Fibroblast of mammary gland (primary cell): ENCODE measurements around the gene CLCN7.

ENCODE experiments used
- DNase-seq: peaks from one replicate; pipeline ENCODE4 v3.0.0-alpha.2; 2010; ENCODE audit warnings: low read depth
- H3K4me3 ChIP-seq: 2 replicates; pipeline ENCODE4 v1.5.1; 2011; ENCODE audit warnings: low read depth, mild to moderate bottlenecking, low read length, moderate library complexity; ENCODE audit not compliant: control insufficient read depth
- TF ChIP-seq, protein P1 (sequence below): conservative IDR thresholded peaks from 2 replicates; pipeline ENCODE4 v1.5.1; 2011; ENCODE audit warnings: low read depth, low read length, inconsistent platforms; ENCODE audit not compliant: control insufficient read depth, insufficient read depth

CLCN7 gene

DNA sequence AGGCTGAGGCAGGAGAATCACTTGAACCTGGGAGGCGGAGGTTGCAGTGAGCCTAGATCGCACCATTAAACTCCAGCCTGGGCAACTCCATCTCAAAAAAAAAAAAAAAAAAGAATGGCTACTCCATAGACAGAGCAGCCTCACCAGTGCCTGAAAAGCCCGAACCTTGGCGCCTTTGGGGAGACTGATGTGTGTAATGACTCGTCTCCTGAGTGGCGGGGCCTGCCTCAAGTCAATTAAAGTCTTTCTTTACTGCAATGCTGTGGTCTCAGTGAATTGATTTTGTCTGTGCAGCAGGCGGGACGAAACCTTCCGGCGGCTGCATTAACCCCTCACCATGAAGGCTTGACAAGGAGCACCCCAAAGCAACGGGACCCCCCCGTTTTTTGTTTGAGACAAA is 50.8 kb downstream of the CLCN7 start:
- H3K4me3 ChIP-seq: no peak overlapping the region
- DNase-seq: no peak

DNA sequence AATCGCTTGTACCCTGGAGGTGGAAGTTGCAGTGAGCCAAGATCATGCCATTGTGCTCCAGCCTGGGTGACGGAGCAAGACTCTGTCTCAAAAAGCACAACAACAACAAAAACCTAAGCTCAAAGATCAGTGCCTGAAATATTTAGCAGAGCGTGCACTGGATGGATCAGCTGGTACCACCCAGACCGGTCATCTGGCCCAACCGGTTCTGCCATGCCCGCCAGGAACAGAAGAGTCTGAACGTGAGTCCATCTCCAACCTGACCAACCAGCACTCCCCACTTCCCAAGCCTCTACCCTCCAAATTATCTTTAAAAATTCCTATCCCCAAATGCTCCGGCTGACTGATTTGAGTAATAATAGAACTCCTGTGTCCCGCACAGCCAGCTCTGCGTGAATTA is 52.8 kb downstream of the CLCN7 start:
- no peak overlapping the region for H3K4me3 ChIP-seq
- TF ChIP-seq, protein P1, sequence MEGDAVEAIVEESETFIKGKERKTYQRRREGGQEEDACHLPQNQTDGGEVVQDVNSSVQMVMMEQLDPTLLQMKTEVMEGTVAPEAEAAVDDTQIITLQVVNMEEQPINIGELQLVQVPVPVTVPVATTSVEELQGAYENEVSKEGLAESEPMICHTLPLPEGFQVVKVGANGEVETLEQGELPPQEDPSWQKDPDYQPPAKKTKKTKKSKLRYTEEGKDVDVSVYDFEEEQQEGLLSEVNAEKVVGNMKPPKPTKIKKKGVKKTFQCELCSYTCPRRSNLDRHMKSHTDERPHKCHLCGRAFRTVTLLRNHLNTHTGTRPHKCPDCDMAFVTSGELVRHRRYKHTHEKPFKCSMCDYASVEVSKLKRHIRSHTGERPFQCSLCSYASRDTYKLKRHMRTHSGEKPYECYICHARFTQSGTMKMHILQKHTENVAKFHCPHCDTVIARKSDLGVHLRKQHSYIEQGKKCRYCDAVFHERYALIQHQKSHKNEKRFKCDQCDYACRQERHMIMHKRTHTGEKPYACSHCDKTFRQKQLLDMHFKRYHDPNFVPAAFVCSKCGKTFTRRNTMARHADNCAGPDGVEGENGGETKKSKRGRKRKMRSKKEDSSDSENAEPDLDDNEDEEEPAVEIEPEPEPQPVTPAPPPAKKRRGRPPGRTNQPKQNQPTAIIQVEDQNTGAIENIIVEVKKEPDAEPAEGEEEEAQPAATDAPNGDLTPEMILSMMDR: no peak
- no peak for DNase-seq

More for the DNA sequence above, 50.8 kb downstream of the CLCN7 start:
- TF ChIP-seq, protein P1: no peak

DNA sequence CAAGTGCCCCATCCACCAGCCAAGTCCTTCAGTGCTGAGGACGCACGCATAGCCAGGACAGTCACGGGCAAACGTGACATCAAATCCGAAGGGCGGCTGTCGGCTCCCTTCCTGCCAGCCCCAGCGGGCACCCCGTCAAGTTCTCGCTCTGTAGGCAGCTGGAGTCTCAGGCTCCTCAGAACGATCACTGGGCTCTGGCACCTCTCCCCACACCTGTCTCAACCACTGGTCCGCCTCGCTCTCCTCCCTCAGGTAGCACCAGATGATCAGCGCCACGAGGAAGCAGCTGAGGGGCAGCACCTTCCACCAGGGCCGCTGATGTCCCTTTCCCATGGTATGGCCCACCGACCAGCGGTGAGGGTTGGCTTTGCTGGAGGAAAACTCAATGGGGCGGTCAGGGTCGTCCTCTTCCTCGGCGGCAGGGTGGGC is 54.7 kb downstream of the CLCN7 start:
- TF ChIP-seq, protein P1: no peak
- no peak for DNase-seq
- peak overlapping the region; percentile 97 for H3K4me3 ChIP-seq

DNA sequence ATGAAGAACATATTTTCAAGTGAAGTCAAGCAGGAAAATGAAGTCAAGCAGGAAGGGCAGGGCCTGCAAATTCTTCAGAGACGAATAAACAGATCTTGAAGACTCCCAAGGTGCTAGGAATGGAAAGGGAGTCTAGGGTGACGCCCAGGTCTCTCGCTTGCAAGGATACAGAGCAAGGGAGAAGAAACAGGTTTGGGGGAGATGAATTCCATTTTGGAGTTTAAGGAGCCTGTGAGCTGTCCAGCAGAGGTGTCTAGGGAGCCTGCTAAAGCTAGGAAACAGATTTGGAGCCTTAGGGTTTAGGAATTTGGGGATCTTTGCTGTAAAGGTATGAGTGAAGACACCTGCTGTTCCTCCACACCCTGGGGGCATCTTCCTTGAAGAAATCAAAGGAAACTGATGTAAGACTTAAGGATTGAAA is 58.3 kb downstream of the CLCN7 start:
- no peak overlapping the region for H3K4me3 ChIP-seq
- TF ChIP-seq, protein P1: no peak
- no peak for DNase-seq

DNA sequence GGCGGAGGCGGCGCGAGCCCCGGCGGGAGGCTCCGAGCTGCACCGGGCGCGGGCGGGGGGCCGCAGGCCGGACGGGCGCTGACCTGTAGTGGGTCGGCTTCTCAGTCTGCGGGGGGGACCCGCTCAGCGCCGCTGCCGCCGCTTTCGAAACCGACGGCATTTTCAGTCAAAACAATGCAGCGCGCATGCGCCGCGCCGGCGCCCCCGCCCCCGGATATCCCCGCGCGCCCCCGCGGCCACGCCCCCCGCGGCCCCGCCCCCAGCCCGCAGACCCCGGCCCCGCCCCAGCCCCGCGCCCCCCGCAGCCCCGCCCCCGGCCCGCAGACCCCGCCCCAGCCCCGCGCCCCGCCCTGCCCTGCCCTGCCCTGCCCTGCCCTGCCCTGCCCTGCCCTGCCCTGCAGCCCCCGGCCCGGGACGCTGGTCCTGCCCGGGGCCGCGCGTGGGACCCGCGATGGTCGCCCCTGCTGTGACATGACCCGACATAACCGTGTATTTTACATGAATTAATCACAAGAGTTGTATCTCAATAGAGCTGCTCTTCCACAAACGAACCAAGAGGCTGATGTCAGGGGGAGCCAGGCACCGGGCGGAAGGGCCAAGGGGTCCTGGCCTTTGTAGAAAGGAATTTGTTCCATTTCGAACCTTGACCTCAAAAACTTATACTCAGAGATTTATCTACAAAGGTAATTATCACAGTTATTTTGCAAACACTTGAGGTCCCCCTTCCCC is 60.1 kb downstream of the CLCN7 start, which contains the start of gene UNKL:
TSS of gene UNKL (minus strand) at position 173 of the 729 bp plus-strand sequence. CDS start at position 160, 13 bp downstream.
- TF ChIP-seq, protein P1: no peak
- H3K4me3 ChIP-seq: peak within 1 kb of the TSS; percentile 63

DNA sequence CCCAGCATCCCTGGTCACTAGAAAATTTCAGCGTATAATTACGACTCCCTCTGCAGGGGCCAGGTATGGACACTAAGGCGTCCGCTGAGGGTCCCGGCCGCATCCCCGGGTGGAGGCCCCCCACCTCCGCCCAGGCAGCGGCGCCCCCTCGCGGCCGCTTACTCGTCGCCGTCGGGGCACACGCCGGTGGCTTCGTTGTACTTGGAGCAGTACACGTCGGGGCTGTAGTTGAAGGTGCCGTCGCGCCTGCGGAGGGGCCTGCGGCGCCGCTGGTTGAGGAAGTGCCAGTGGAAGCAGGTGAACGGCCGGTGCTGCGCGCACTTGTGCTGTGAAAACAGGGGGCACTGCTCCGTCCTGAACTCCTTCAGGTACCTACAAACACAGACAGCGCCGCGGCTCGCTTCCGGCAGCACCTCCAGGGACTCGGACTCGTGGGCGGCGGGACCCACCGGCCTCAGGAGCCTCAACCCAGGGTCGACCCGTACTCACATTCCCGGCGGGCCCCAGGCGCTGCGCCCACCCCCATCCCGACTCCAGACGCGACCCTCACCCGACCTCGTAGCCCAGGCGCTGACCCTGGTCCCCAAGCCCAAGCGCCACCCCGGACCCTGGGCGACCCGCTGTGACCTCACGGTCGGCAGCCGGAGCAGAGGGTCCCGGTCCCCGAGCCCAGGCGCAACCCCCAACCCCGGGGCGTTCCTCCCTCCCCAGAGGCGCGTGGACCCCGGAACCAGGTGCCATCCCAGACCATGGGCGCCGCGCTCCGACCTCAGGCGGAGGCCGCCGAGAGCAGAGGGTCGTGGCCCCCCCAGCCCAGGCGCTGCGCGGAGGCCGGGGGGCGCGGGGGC is 60.9 kb downstream of the CLCN7 start:
- TF ChIP-seq, protein P1: no peak
- peak; percentile 41 for DNase-seq
- peak overlapping the region; percentile 63 for H3K4me3 ChIP-seq

More for the DNA sequence above, 60.1 kb downstream of the CLCN7 start, which contains the start of gene UNKL:
- DNase-seq: peak; percentile 35
